ENCODE data around the gene KLHDC7B.
"Not testable (repeated sequence)": the region's sequence is repeated elsewhere in the genome, so short reads cannot be mapped to it uniquely, and the experiment has no call there.

KLHDC7B gene

GRCh38 chr22:50518606-50519005, 27.1 kb upstream of the KLHDC7B start:
- no peak for DNase-seq

- no peak for DNase-seq
Observed at GRCh38 chr22:50519151-50519550, 26.5 kb upstream of the KLHDC7B start.

GRCh38 chr22:50520184-50520583, 25.5 kb upstream of the KLHDC7B start:
- not testable (repeated sequence) for DNase-seq

- DNase-seq, result no peak
Observed at GRCh38 chr22:50520826-50521453, 24.8 kb upstream of the KLHDC7B start.

GRCh38 chr22:50521710-50522109, 24.0 kb upstream of the KLHDC7B start:
- DNase-seq, result no peak

GRCh38 chr22:50522208-50522805, 23.4 kb upstream of the KLHDC7B start:
- DNase-seq, result no peak

GRCh38 chr22:50522806-50523438, 22.8 kb upstream of the KLHDC7B start:
- no peak for DNase-seq

- no peak for DNase-seq
Observed at GRCh38 chr22:50523458-50523805, 22.3 kb upstream of the KLHDC7B start.

GRCh38 chr22:50523806-50524675, 21.7 kb upstream of the KLHDC7B start:
- DNase-seq, result no peak

GRCh38 chr22:50524676-50525103, 21.0 kb upstream of the KLHDC7B start:
- no peak for DNase-seq

- DNase-seq, result peak; percentile 69
Observed at GRCh38 chr22:50525104-50525857, 20.4 kb upstream of the KLHDC7B start, which contains the start of gene SCO2. Gene SCO2, minus strand, starts transcription at chr22:50525598. Its CDS starts 1,187 bp downstream, at chr22:50524411.

- no peak for DNase-seq
Observed at GRCh38 chr22:50525858-50526107, 19.9 kb upstream of the KLHDC7B start.

GRCh38 chr22:50526108-50526833, 19.4 kb upstream of the KLHDC7B start:
- no peak for DNase-seq

- no peak for DNase-seq
Observed at GRCh38 chr22:50526834-50527801, 18.6 kb upstream of the KLHDC7B start.

- DNase-seq, result no peak
Observed at GRCh38 chr22:50527921-50528681, 17.6 kb upstream of the KLHDC7B start.

- no peak for DNase-seq
Observed at GRCh38 chr22:50528682-50529415, 16.9 kb upstream of the KLHDC7B start.

GRCh38 chr22:50529416-50529896, 16.2 kb upstream of the KLHDC7B start:
- no peak for DNase-seq

- no peak for DNase-seq
Observed at GRCh38 chr22:50529897-50530579, 15.7 kb upstream of the KLHDC7B start, which contains the start of gene TYMP. Gene TYMP, minus strand, starts transcription at chr22:50530012. Its CDS starts 303 bp downstream, at chr22:50529709.

- no peak for DNase-seq
Observed at GRCh38 chr22:50530580-50530876, 15.2 kb upstream of the KLHDC7B start.
